Right lobe of liver (tissue), 6 donors: Measurements from ENCODE around the gene GALNT17. TPM values are rescaled to one million over a fixed set of nuclear protein-coding genes. Genes with fewer than 3 reads are reported as not detected.

Source experiments
- ATAC-seq, 4 donors: fragments of 200-7000 bp; cut with Tn5 transposase; one replicate each; pipeline ENCODE4 v1.9.1; 2020; ENCODE audit warnings: mild to moderate bottlenecking in 4 of 4, moderate library complexity in 4 of 4
- DNase-seq, 3 donors: peaks; one replicate each; pipeline ENCODE4 v3.0.0-alpha.2; 2020
- H3K27ac ChIP-seq, 3 donors: fragments of 200-600 bp; one replicate each; pipeline ENCODE4 v1.8.0; 2022
- H3K27me3 ChIP-seq, 2 donors: fragments of 200-600 bp; one replicate each; pipeline ENCODE4 v1.8.0; 2022
- H3K36me3 ChIP-seq, 4 donors: fragments of 200-600 bp; sonication (generic) in 1 of 4; one replicate each; pipeline versions ENCODE4 v1.5.1 to v1.8.0; 2017 to 2022; ENCODE audit warnings: control low read depth in 1 of 4
- H3K4me1 ChIP-seq, 4 donors: fragments of 200-600 bp; sonication (generic) in 1 of 4; one replicate each; pipeline versions ENCODE4 v1.5.1 to v1.8.0; 2017 to 2022; ENCODE audit warnings: control low read depth in 1 of 4
- H3K4me3 ChIP-seq, 3 donors: fragments of 200-600 bp; one replicate each; pipeline ENCODE4 v1.8.0; 2022
- H3K9me3 ChIP-seq, 4 donors: fragments of 200-600 bp; sonication (generic) in 1 of 4; one replicate each; pipeline versions ENCODE4 v1.5.1 to v1.8.0; 2017 to 2022; ENCODE audit warnings: control low read depth in 1 of 4
- POLR2A ChIP-seq: fragments of 450-650 bp; IDR thresholded peaks from one replicate; pipeline ENCODE4 v1.6.1; 2017; ENCODE audit warnings: antibody characterized with exemption, mild to moderate bottlenecking
- WGBS: methylation state at CpG from one replicate; pipeline ENCODE4 v1.1.6; 2018; ENCODE audit warnings: low coverage, low lambda C conversion rate; ENCODE audit not compliant: insufficient coverage; ENCODE audit errors: missing lambda C conversion rate; 5-methylcytosine and 5-hydroxymethylcytosine counted together
- intact Hi-C, 2 donors: fragments of 100-400 bp; cut with DNase I; formaldehyde crosslinking; loops; one replicate each; pipeline versions ENCODE4 v1.11.2 to v1.14.1; 2022
- microRNA-seq, 2 donors: library from miRNA; unstranded; fragments of <30 nt; microRNA quantifications; one replicate each; pipeline ENCODE4, GENCODE V29; 2019 to 2020
- small RNA-seq, 2 experiments: library from RNA; depleted of rRNA; stranded (forward); fragments of <200 nt; gene quantifications; one replicate each; pipeline ENCODE3, GENCODE V24; 2016
- total RNA-seq, 6 experiments: library from RNA; depleted of rRNA in 2 of 6; stranded (reverse); fragments of >200 nt in 2 of 6; fragmentation: NEBNext Ultra II Directional in 3 of 6; extraction: Animal tissue kit (Norgen Biotek cat#: 25700) in 3 of 6; gene quantifications; one replicate each; pipeline versions ENCODE4 v1.1.0 to v1.2.4, GENCODE V29; 2016 to 2023
- TF ChIP-seq, protein P1 (sequence below), 4 donors: fragments of 200-600 bp in 3 of 4; fragments of 450-650 bp in 1 of 4; IDR thresholded peaks; one replicate each; pipeline versions ENCODE4 v1.5.1 to v1.8.0; 2016 to 2022; ENCODE audit warnings: antibody characterized with exemption in 4 of 4, mild to moderate bottlenecking in 2 of 4
- donor health status: DM: no; HTN: yes; CAD: no.
- donor health status: DM: no; HTN: no; CAD: no.
- donor health status: DM: no; HTN: no; CAD: no.
- donor health status: DM: no; HTN: yes; CAD: no.
- donor health status: DM: no; HTN: yes; CAD: no.

The GALNT17 gene
- total RNA-seq, 6 experiments from 2014 or later, result 0.06 to 0.31 (median 0.10) TPM

DNA sequence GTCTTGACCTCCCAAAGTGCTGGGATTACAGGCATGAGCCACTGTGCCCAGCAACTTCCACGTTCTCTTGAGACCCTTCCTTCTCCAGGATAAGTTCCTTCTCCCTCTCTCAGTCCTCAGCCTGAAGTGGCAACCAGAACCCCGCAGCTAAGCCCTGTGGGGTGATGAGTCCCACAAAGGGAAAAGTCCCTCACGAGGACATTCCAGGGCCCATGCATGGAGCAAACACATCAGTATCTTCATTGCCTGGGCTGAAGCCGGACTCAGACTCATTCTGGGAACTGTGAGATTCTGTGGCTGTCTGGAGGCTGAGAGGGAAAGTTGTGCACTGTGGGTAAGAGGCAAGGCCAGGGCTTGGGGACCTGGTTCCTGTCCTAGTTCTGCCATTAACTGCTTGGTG is 622.9 kb downstream of the GALNT17 start:
- Histone ChIP-seq H3K4me1 (no peaks in the 10 kb centered on the region), H3K36me3 (no peaks in the 10 kb centered on the region), H3K27me3 (peaks cover 0 to 7% of the 10 kb centered on the region in 2 donors), H3K4me3 (no peak overlapping the region), H3K27ac (no peak overlapping the region), H3K9me3 (no peaks in the 10 kb centered on the region)
- ATAC-seq, result no peak
- no peak for TF ChIP-seq POLR2A
- TF ChIP-seq, protein P1, sequence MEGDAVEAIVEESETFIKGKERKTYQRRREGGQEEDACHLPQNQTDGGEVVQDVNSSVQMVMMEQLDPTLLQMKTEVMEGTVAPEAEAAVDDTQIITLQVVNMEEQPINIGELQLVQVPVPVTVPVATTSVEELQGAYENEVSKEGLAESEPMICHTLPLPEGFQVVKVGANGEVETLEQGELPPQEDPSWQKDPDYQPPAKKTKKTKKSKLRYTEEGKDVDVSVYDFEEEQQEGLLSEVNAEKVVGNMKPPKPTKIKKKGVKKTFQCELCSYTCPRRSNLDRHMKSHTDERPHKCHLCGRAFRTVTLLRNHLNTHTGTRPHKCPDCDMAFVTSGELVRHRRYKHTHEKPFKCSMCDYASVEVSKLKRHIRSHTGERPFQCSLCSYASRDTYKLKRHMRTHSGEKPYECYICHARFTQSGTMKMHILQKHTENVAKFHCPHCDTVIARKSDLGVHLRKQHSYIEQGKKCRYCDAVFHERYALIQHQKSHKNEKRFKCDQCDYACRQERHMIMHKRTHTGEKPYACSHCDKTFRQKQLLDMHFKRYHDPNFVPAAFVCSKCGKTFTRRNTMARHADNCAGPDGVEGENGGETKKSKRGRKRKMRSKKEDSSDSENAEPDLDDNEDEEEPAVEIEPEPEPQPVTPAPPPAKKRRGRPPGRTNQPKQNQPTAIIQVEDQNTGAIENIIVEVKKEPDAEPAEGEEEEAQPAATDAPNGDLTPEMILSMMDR (IDR thresholded peaks at IDR 0.05), result no peak
- intact Hi-C loops, result no loop called here
- 31% methylated on average over 2 of the region's 4 CpGs for WGBS
- no peak for DNase-seq

DNA sequence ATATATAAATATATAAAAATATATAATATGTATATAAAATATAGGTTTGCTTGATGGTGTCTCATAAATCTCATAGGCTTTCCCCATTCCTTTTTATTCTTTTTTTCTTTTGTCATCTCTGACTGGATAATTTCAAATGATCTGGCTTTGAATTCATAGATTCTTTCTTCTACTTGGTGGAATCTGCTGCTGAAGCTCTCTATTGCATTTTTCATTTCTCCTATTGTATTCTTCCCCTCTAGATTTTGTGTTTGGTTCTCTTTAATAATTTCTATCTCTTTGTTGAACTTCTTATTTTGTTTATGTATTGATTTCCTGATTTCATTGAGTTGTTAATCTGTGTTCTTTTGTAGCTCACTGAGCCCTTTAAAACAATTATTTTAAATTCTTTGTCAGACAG is 629.4 kb downstream of the GALNT17 start:
- no peak for TF ChIP-seq POLR2A
- TF ChIP-seq, protein P1 (IDR thresholded peaks at IDR 0.05), result no peak
- Histone ChIP-seq H3K4me1 (no peaks in the 10 kb centered on the region), H3K36me3 (no peaks in the 10 kb centered on the region), H3K9me3 (no peaks in the 10 kb centered on the region), H3K27ac (no peak overlapping the region), H3K4me3 (no peak overlapping the region), H3K27me3 (no peaks in the 10 kb centered on the region)
- intact Hi-C loops, result no loop called here
- DNase-seq, result no peak
- no peak for ATAC-seq

Small RNA genes within 50 kb of the gene (microRNA-seq; reads per million reads assigned to microRNA genes)
- gene MIR3914-1 (0 reads per million in 2 donors), gene MIR3914-2 (0 reads per million in 2 donors)

Small RNA genes within 50 kb of the gene (small RNA-seq; reads per million reads assigned to genes)
- 0 reads per million in 2 experiments for gene MIR3914-1
- gene RN7SKP75, result 0 reads per million in 2 experiments
